H9 (cell line): ENCODE measurements around the gene SKAP1. TPM values are rescaled to one million over a fixed set of nuclear protein-coding genes. Genes with fewer than 3 reads are reported as not detected.

Experiments used
- DNase-seq: peaks from one replicate; pipeline ENCODE4 v3.0.0-alpha.2; 2017
- H2AFZ ChIP-seq: one replicate; pipeline ENCODE4 v1.6.1; 2013; ENCODE audit warnings: mild to moderate bottlenecking, low read length, control low read depth, moderate library complexity
- H2AK5ac ChIP-seq: 2 replicates; pipeline ENCODE4 v1.6.1; 2013; ENCODE audit warnings: low read length, control low read depth, mixed read lengths; ENCODE audit not compliant: insufficient read length
- H2BK120ac ChIP-seq: one replicate; pipeline ENCODE4 v1.6.1; 2013; ENCODE audit warnings: low read depth, mild to moderate bottlenecking, low read length, control low read depth, inconsistent platforms; ENCODE audit not compliant: poor library complexity, severe bottlenecking
- H2BK12ac ChIP-seq: 2 replicates; pipeline ENCODE4 v1.6.1; 2013; ENCODE audit warnings: low read length, control low read depth, mixed read lengths, low read depth; ENCODE audit not compliant: insufficient read length
- H2BK15ac ChIP-seq: 2 replicates; pipeline ENCODE4 v1.6.1; 2013; ENCODE audit warnings: low read depth, low read length, control low read depth
- H2BK20ac ChIP-seq: one replicate; pipeline ENCODE4 v1.6.1; 2013; ENCODE audit warnings: low read depth, mild to moderate bottlenecking, low read length, control low read depth, inconsistent platforms; ENCODE audit not compliant: poor library complexity, severe bottlenecking
- H2BK5ac ChIP-seq: 2 replicates; pipeline ENCODE4 v1.6.1; 2013; ENCODE audit warnings: low read length, control low read depth, mixed read lengths; ENCODE audit not compliant: insufficient read length
- H3K14ac ChIP-seq: 2 replicates; pipeline ENCODE4 v1.6.1; 2013; ENCODE audit warnings: low read length, control low read depth; ENCODE audit not compliant: insufficient read depth
- H3K18ac ChIP-seq: 2 replicates; pipeline ENCODE4 v1.6.1; 2013; ENCODE audit warnings: low read depth, mild to moderate bottlenecking, mixed read lengths, low read length, control low read depth; ENCODE audit not compliant: insufficient read length
- H3K23ac ChIP-seq: 2 replicates; pipeline ENCODE4 v1.6.1; 2013; ENCODE audit warnings: low read length, control low read depth, mixed read lengths, low read depth; ENCODE audit not compliant: insufficient read length
- H3K23me2 ChIP-seq: 2 replicates; pipeline ENCODE4 v1.6.1; 2013; ENCODE audit warnings: low read depth, mild to moderate bottlenecking, mixed read lengths, low read length, control low read depth; ENCODE audit not compliant: insufficient read length, poor library complexity, severe bottlenecking
- H3K27ac ChIP-seq: 2 replicates; pipeline ENCODE4 v1.5.1; 2013; ENCODE audit warnings: low read length, control low read depth, mixed read lengths, low read depth; ENCODE audit not compliant: insufficient read length
- H3K27me3 ChIP-seq: 2 replicates; pipeline ENCODE4 v1.6.1; 2013; ENCODE audit warnings: low read length, control low read depth, inconsistent platforms; ENCODE audit not compliant: insufficient read depth
- H3K4ac ChIP-seq: 2 replicates; pipeline ENCODE4 v1.6.1; 2013; ENCODE audit warnings: low read depth, mild to moderate bottlenecking, control low read depth, inconsistent platforms, low read length, moderate library complexity
- H3K4me1 ChIP-seq: 2 replicates; pipeline ENCODE4 v1.6.1; 2013; ENCODE audit warnings: low read length, control low read depth, inconsistent platforms; ENCODE audit not compliant: insufficient read depth
- H3K4me2 ChIP-seq: 2 replicates; pipeline ENCODE4 v1.6.1; 2013; ENCODE audit warnings: low read length, control low read depth, mixed read lengths; ENCODE audit not compliant: insufficient read length, insufficient read depth
- H3K56ac ChIP-seq: 2 replicates; pipeline ENCODE4 v1.6.1; 2013; ENCODE audit warnings: low read depth, mild to moderate bottlenecking, mixed read lengths, low read length, control low read depth; ENCODE audit not compliant: insufficient read length
- H3K79me1 ChIP-seq: 2 replicates; pipeline ENCODE4 v1.6.1; 2013; ENCODE audit warnings: low read depth, mild to moderate bottlenecking, moderate library complexity, low read length, control low read depth, inconsistent platforms; ENCODE audit not compliant: insufficient read depth, poor library complexity, severe bottlenecking
- H3K79me2 ChIP-seq: 2 replicates; pipeline ENCODE4 v1.6.1; 2013; ENCODE audit warnings: low read length, control low read depth, inconsistent platforms; ENCODE audit not compliant: insufficient read depth
- H3K9ac ChIP-seq: 2 replicates; pipeline ENCODE4 v1.6.1; 2013; ENCODE audit warnings: low read length, control low read depth, mixed read lengths; ENCODE audit not compliant: insufficient read length; ENCODE audit errors: extremely low read depth
- H3K9me3 ChIP-seq: one replicate; pipeline ENCODE4 v1.6.1; 2013; ENCODE audit warnings: low read depth, low read length, inconsistent platforms; ENCODE audit not compliant: control insufficient read depth
- H3T11ph ChIP-seq: one replicate; pipeline ENCODE4 v1.6.1; 2013; ENCODE audit warnings: mild to moderate bottlenecking, low read length, control low read depth, inconsistent platforms
- H4K20me1 ChIP-seq: one replicate; pipeline ENCODE4 v1.6.1; 2013; ENCODE audit not compliant: control insufficient read depth, insufficient read length, insufficient read depth
- H4K5ac ChIP-seq: 2 replicates; pipeline ENCODE4 v1.6.1; 2013; ENCODE audit warnings: low read depth, mild to moderate bottlenecking, mixed read lengths, low read length, control low read depth; ENCODE audit not compliant: insufficient read length
- H4K8ac ChIP-seq: replicated peaks from 2 replicates; pipeline ENCODE4 v1.6.1; 2013; ENCODE audit warnings: low read length, control low read depth, mixed read lengths, low read depth; ENCODE audit not compliant: insufficient read length
- H4K91ac ChIP-seq: 2 replicates; pipeline ENCODE4 v1.6.1; 2013; ENCODE audit warnings: low read depth, mild to moderate bottlenecking, moderate library complexity, mixed read lengths, low read length, control low read depth; ENCODE audit not compliant: insufficient read length
- H3K27ac Mint-ChIP-seq, 3 experiments: 2 replicates in 2 of 3; 3 replicates in 1 of 3; pipeline ENCODE4 v1.8.0; 2020 to 2021; ENCODE audit warnings: mixed read lengths in 3 of 3, mild to moderate bottlenecking in 1 of 3, moderate library complexity in 1 of 3
- H3K27me3 Mint-ChIP-seq: 2 replicates; pipeline ENCODE4 v1.8.0; 2021; ENCODE audit warnings: low read depth, mild to moderate bottlenecking, moderate library complexity, mixed read lengths
- H3K36me3 Mint-ChIP-seq, 3 experiments: 2 replicates in 2 of 3; 3 replicates in 1 of 3; pipeline ENCODE4 v1.8.0; 2020 to 2021; ENCODE audit warnings: low read depth in 3 of 3, mixed read lengths in 3 of 3; ENCODE audit not compliant: insufficient read depth in 1 of 3
- H3K4me1 Mint-ChIP-seq, 2 experiments: 2 replicates each; pipeline ENCODE4 v1.8.0; 2020; ENCODE audit warnings: mixed read lengths in 2 of 2
- H3K4me3 Mint-ChIP-seq, 2 experiments: 2 replicates in 1 of 2; 3 replicates in 1 of 2; pipeline ENCODE4 v1.8.0; 2020 to 2021; ENCODE audit warnings: mild to moderate bottlenecking in 2 of 2, mixed read lengths in 2 of 2, moderate library complexity in 1 of 2
- H3K9me3 Mint-ChIP-seq, 2 experiments: 2 replicates in 1 of 2; 3 replicates in 1 of 2; pipeline ENCODE4 v1.8.0; 2020; ENCODE audit warnings: mild to moderate bottlenecking in 2 of 2, mixed read lengths in 2 of 2, moderate library complexity in 1 of 2
- CTCF ChIP-seq: fragments of 200-600 bp; sonication (generic); conservative IDR thresholded peaks from 3 replicates; pipeline ENCODE4 v1.8.0; 2021; ENCODE audit warnings: antibody characterized with exemption, mild to moderate bottlenecking
- total RNA-seq: library from RNA; stranded (reverse); gene quantifications from 2 replicates; pipeline ENCODE4 v1.2.1, GENCODE V29; 2021

SKAP1 gene
- total RNA-seq, 1 experiment from 2014 or later: not detected

- Histone ChIP-seq H3K79me2 (no peaks in the 10 kb centered on the region), H3K56ac (no peak overlapping the region), H2BK5ac (no peak overlapping the region), H2BK15ac (no peak overlapping the region), H4K20me1 (no peaks in the 10 kb centered on the region), H3T11ph (no peak overlapping the region), H3K14ac (no peak overlapping the region), H3K23me2 (no peaks in the 10 kb centered on the region), H3K4ac (no peak overlapping the region), H3K9ac (no peak overlapping the region), H3K4me2 (no peak overlapping the region), H4K8ac (no peak overlapping the region), H3K4me1 (no peaks in the 10 kb centered on the region), H3K23ac (no peak overlapping the region), H3K27ac (no peak overlapping the region), H3K18ac (no peak overlapping the region), H4K5ac (no peak overlapping the region), H2AK5ac (no peak overlapping the region), H3K27me3 (no peaks in the 10 kb centered on the region), H3K79me1 (no peaks in the 10 kb centered on the region), H2BK120ac (no peak overlapping the region), H3K9me3 (no peaks in the 10 kb centered on the region), H2AFZ (no peak overlapping the region), H2BK12ac (no peak overlapping the region), H4K91ac (no peak overlapping the region), H2BK20ac (no peak overlapping the region)
- H3K27ac Mint-ChIP-seq: no peak overlapping the region
- H3K4me1 Mint-ChIP-seq: no peaks in the 10 kb centered on the region
- H3K9me3 Mint-ChIP-seq: no peaks in the 10 kb centered on the region
- TF ChIP-seq CTCF: no peak
- H3K27me3 Mint-ChIP-seq: peaks cover 39% of the 10 kb centered on the region
- H3K4me3 Mint-ChIP-seq: no peak overlapping the region
- H3K36me3 Mint-ChIP-seq: no peaks in the 10 kb centered on the region
- no peak for DNase-seq
Observed at GRCh38 chr17:48347177-48347576, 82.8 kb downstream of the SKAP1 start.
